Astrocyte of the cerebellum (primary cell): ENCODE results near the gene TEF.
A peak's percentile ranks its signal among the peaks of the same experiment; 100 is the strongest.

Experiments used
- DNase-seq: peaks from one replicate; pipeline ENCODE4 v3.0.0-alpha.2; 2011; ENCODE audit warnings: low read depth
- H3K4me3 ChIP-seq: 2 replicates; pipeline ENCODE4 v1.5.1; 2011; ENCODE audit warnings: mild to moderate bottlenecking, low read depth, low read length, moderate library complexity
- CTCF ChIP-seq: IDR thresholded peaks from 2 replicates; pipeline ENCODE4 v1.5.1; 2012; ENCODE audit warnings: low read length, low read depth, moderate library complexity, mild to moderate bottlenecking; ENCODE audit errors: missing control alignments
- in situ Hi-C: cut with HindIII; loops from 2 replicates; pipeline ENCODE4 v1.10.0; 2017; ENCODE audit warnings: low sequenced_read_pairs

Gene TEF

GRCh38 chr22:41442240-41442792 is 60.6 kb downstream of the TEF start:
- in situ Hi-C loops = no loop called here
- no peak for TF ChIP-seq CTCF
- DNase-seq = no peak
- H3K4me3 ChIP-seq = no peak overlapping the region

GRCh38 chr22:41444360-41445128 is 62.8 kb downstream of the TEF start:
- peak overlapping the region; percentile 100 for H3K4me3 ChIP-seq
- in situ Hi-C loops = loop anchor here (5.0 kb wide), 1 partner anchor 43 kb away; no protein-coding TSS in a partner anchor
- no peak for TF ChIP-seq CTCF
- DNase-seq = peak; percentile 96

GRCh38 chr22:41445129-41446056 is 63.7 kb downstream of the TEF start:
- in situ Hi-C loops = loop anchor here (5.0 kb wide), 1 partner anchor 42 kb away; no protein-coding TSS in a partner anchor
- peak overlapping the region; percentile 100 for H3K4me3 ChIP-seq
- DNase-seq = no peak
- TF ChIP-seq CTCF = no peak

GRCh38 chr22:41446057-41446501 is 64.3 kb downstream of the TEF start:
- peak overlapping the region; percentile 100 for H3K4me3 ChIP-seq
- DNase-seq = no peak
- TF ChIP-seq CTCF = no peak
- in situ Hi-C loops = loop anchor here (5.0 kb wide), 1 partner anchor 41 kb away; no protein-coding TSS in a partner anchor

- in situ Hi-C loops = loop anchor here (5.0 kb wide), 1 partner anchor 40 kb away; no protein-coding TSS in a partner anchor
- peak within 1 kb of the TSS; percentile 100 for H3K4me3 ChIP-seq
- TF ChIP-seq CTCF = no peak
- peak; percentile 76 for DNase-seq
Measured at GRCh38 chr22:41446639-41447434, 65.1 kb downstream of the TEF start, which contains the start of gene TOB2. TOB2 (minus strand) TSS chr22:41446801; CDS start chr22:41437345, 9,456 bp downstream.
